GM19455 (cell line): ENCODE results near the gene DGKD.

Source experiments
- ATAC-seq: cut with Tn5 transposase; IDR thresholded peaks from one replicate; pipeline ENCODE4 v1.9.1; 2021; ENCODE audit not compliant: unreplicated experiment

Gene DGKD

GRCh38 chr2:233338812-233339368 is 15.4 kb upstream of the DGKD start:
- no peak for ATAC-seq

DNA sequence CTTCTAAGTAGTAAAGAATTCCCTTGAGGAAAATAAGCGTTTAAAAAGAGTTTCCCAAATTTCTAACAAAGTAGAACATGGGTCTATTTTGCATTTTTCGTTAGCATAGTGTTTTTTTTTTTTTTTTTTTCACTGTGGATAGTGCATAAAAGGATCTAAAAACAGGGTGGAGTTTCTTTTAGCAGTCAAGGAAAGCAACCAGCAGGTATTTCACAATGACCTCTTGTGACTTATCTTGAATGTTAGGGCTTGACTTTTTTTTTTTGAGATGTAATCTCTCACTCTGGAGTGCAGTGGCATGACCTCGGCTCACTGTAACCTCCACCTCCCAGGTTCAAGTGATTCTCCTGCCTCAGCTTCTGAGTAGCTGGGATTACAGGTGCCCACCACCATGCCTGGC is 14.9 kb upstream of the DGKD start:
- ATAC-seq: no peak

- ATAC-seq: no peak
Observed at GRCh38 chr2:233341296-233341695, 13.0 kb upstream of the DGKD start.

DNA sequence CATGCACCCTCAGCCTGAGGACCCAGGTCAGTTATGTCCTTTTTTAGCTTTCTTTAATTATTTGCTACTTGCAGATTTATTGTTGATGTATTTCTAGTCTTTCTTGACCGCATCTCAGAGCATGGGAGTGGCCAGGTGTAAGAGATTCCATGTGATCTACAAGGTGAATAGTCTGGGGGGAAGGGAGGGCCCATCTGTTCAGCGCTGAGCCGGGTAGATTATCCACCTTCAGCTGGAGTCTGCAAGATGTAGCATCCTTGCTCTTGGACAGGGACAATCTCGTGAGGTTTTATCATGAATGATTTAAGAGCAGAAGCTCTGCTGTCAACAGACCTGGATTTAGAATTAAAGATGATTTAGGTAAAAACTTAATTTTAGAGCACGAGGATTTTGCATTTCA is 12.0 kb upstream of the DGKD start:
- ATAC-seq: no peak

GRCh38 chr2:233343171-233343705 is 11.1 kb upstream of the DGKD start:
- ATAC-seq: no peak

- no peak for ATAC-seq
Observed at GRCh38 chr2:233346376-233346775, 7.9 kb upstream of the DGKD start.

GRCh38 chr2:233346930-233347329 is 7.4 kb upstream of the DGKD start:
- ATAC-seq: no peak

- peak; percentile 50 for ATAC-seq
Observed at GRCh38 chr2:233349005-233349998, 5.0 kb upstream of the DGKD start.

GRCh38 chr2:233350708-233351107 is 3.6 kb upstream of the DGKD start:
- no peak for ATAC-seq

DNA sequence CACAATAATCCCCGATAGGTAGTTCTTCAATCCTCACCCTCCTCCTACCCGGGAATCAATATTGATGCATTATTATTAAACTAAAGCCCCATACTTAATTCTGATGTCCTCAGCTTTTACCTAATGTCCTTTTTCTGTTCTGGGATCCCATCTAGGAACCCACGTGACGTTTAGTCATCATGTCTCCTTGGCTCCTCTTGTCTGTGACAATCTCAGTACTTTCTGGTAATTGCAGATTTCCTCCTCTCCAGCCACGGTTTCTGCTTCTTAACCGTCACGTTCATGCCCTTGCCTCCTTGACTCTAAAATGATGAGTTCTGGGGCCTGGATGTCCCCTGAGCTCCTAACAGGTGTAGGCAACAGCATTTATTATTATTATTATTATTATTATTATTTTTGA is 2.9 kb upstream of the DGKD start:
- no peak for ATAC-seq

GRCh38 chr2:233352141-233352842 is 2.0 kb upstream of the DGKD start:
- no peak for ATAC-seq

DNA sequence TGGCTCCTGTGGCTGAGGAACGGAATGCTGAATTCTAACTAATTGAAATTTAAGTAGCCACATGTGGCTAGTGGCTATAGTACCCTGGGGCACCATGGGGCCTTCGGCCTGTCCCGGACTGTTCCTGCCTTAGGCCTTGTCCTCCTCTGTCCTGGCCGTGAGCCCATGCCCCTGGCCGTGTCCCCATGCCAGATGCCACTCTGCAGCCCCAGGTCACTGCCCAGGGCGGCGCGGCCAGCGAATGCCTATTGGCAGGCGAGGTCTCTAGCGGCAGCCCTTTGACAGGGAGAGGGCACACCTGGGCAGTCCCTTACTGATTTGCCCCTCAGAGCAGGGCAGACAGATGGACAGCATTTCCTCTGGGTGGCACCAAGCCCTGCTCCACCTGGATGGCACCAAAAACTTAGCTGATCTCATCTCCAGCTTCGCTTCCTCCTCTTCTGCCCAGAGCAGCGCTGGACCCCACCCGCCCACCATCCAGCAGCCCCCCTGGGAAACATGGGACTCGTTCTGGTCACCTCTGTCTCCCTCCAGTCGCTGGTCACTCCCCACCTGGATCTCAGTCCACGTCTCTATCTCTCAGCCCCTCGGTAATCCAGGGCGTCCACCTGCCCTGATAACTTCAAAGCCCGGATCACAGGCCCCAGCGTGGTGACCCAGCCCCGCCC is 1.1 kb upstream of the DGKD start:
- no peak for ATAC-seq

GRCh38 chr2:233354500-233354924 is 218 bp downstream of the DGKD start:
- ATAC-seq: peak; percentile 43

DNA sequence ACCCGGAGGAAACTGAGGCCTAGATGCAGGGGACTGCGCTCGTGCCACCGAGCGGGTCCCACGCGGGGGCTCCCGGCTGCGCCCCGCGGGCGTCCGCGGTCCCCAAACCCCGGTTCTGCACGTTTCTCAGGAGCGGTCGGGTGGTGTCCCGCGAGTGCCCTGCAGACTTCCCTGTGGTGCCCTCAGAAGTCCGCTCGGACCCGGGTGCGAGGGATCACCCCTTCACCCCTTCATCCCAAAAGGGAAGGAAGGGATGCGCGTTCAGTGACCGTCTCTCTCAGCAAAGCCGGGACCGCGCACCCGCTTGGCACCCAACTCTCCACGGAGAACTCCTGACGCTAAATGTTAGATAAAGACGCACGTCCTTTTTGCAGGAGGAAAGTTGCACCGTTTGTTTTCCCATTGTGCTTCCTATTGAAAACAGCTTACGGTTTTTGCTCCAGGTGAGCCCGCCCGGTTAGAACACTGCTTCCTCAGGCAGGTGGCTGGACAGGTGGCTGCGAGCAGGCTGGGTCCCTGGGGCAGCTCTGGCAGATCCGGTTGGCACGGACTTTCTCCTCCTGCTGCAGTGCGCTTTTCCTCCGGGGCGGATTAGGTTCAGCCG is 779 bp downstream of the DGKD start:
- peak; percentile 2 for ATAC-seq

- no peak for ATAC-seq
Observed at GRCh38 chr2:233355916-233356315, 1.6 kb downstream of the DGKD start.

DNA sequence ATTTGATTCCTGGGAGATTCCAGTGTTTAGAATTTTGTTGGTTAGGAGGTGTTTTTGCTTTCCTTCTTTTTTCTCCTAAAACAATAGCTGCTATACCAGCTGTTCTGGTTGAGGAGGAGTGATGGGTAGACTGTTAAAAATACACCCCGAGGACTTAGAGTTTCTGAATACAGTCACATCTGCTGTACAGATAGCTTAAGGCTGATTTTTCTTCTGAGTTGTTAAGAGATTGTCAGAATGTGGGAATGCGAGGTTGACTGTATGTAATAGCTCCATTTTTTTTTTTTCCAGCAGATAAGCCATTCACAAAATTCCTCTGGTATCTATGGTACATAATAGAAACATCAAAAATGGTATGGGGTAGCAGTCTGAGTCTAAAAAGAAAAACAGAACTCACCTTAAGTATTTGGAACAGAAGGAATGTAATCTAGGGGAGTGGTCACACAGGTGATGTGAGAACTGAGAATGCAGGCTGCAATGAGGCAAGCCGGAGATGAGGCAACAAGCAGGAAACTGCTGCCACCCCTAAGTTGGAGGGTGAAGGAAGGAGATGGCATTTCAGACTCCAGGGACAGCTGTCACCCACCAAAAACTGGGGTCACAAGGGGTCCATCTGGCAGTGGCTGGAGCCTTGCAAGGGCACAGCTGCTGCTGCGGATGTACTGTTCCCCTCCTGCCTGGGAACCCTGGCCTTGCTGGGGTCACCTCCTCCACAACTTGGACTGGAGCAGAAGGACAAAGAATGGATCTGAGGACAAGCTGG is 2.4 kb downstream of the DGKD start:
- no peak for ATAC-seq

DNA sequence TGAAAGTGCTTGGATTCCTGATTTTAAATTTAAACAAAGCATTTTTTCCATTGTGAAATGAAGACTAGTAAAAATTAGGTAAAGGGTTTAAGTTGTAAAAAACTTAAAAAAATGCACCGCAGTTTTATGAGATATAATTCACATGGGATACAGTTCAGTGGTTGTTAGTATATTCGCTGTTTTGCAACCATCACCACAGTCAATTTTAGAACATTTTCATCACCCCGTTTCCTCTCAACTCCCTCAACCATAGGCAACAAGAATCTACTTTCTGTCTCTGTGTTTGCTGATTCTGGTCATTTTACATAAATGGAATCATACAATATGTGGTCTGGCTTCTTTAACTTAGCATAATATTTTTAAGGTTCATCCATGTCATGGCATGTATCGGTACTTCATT is 4.0 kb downstream of the DGKD start:
- no peak for ATAC-seq

DNA sequence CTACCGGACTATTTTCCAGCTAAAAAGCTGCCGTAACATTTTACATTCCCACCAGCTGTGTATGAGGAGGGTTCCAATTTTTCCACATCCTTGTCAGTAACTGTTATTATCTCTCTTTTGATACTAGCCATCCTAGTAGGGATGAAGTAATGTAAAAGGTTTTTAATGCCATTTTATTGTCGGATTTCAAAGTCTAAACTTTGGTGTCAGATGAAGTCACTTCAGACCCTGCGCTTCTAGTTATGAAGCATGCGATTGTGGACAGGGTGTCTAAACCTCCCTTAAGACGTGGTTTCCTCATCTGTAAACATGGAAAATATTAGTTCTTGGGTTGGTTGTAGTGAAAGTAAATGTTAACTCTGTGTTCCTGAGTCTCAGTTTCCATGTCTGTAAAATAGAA is 4.7 kb downstream of the DGKD start:
- no peak for ATAC-seq

DNA sequence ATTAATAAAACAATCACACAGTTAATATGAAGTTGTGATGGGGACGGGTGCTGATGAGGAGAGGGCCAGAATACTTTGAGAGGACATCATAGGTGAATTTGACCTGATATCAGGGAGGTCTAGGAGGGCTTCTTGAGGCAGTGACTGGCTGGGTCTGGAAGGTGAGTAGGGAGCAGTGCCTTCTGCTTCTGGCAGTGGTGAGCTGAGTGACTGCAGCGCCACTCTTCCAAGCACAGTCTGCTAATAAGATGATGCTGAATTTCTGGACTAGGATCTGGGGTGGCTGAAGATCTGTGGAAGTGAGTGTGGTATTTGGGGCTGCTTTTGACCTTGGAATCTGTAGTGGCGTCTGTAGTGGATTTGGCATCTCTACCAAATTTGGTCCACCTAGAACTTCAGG is 5.5 kb downstream of the DGKD start:
- ATAC-seq: no peak

- no peak for ATAC-seq
Observed at GRCh38 chr2:233360771-233361176, 6.5 kb downstream of the DGKD start.
